Stimulated activated naive CD4-positive, alpha-beta T cell (primary cell): ENCODE data around the gene SGCG.
"Not testable (repeated sequence)": the region's sequence is repeated elsewhere in the genome, so short reads cannot be mapped to it uniquely, and the experiment has no call there.

Source experiments
- DNase-seq, 6 experiments: peaks; one replicate each; lab custom pipeline; 2025; lab: John Stamatoyannopoulos, UW

Gene SGCG

DNA sequence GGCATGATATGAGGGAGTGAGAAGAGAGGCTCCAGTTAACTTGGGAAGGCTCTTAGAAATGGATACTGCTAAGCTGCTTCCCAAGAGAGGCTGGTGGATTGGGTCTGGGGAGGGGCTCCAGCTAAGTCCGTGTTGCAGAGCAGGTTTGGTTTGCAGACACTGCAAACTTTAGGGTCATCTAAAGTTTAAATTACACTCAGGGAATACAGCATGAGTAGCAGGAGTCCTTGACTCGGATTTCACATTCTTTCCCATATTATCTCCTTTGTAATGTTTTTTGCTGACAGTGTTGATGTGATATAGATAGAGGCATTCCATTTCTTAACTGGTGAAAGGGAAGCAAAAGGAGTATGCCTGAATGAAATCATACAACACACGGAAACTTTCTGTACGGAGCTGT is 31.9 kb downstream of the SGCG start:
- no peak for DNase-seq

DNA sequence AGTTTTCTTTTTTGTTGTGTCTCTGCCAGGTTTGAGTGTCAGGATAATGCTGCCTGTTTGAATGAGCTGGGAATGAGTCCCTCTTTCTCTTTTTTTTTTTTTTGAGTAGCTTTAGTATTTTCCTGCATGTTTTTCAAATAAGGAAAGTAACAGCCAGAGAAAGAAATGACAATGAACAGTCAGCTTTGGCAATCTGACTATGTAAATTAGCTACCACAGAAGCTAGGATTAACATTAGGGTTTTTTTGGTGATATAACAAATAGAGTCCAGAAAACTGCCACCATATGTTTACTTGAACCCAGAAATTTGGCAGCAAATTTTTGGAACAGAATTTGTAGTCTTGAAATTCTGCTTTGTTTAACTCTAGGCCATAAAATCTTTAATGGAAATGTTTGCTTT is 50.5 kb downstream of the SGCG start:
- no peak for DNase-seq

DNA sequence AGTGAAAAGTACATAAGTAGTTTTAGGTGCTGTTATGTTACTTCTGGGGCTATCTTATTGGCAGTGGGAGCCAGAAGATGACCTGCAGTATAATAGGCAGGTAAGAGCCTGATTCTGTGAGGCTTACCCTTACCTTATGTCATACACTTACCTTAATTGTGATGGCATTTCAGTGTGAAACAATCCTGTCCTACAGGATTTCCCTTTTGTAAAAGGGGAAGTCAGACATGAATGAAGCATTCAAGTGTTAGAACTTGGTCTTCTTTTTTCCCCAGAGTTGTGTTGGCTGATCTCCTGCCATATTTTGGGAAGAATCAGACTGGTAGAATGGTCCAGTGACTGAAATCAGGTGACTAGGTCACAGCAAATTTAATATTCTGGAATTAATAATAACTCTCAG is 55.2 kb downstream of the SGCG start:
- DNase-seq: no peak

DNA sequence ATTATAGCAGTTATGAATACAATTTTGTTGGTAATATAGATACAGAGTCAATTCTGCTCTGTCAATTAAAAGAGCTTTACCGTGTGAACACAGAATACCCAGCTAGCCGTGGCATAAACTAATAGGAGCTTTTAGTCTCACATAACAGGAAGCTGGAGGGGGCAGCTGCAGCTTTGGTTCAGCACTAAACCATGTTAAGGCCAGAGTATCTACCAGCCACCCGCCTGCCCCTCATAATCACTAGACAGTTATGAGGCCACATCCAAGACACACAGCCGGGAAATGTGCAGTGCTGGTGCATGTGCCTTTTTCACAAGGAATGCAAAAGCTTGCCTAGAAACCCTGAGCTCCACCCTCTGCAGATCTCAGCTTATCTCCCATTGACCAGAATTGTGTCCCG is 62.3 kb downstream of the SGCG start:
- no peak for DNase-seq

DNA sequence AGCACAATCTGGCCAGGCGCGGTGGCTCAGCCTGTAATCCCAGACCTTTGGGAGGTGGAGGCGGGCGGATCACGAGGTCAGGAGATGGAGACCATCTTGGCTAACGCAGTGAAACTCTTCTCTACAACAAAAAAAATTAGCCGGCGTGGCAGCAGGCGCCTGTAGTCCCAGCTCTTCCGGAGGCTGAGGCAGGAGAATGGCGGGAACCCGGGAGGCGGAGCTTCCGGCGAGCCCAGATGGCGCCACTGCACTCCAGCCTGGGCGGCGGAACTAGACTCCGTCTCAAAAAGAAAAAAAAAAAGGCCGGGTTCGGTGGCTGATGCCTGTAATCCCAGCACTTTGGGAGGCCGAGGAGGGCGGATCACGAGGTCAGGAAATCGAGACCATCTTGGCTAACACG is 67.6 kb downstream of the SGCG start:
- DNase-seq: not testable (repeated sequence)

DNA sequence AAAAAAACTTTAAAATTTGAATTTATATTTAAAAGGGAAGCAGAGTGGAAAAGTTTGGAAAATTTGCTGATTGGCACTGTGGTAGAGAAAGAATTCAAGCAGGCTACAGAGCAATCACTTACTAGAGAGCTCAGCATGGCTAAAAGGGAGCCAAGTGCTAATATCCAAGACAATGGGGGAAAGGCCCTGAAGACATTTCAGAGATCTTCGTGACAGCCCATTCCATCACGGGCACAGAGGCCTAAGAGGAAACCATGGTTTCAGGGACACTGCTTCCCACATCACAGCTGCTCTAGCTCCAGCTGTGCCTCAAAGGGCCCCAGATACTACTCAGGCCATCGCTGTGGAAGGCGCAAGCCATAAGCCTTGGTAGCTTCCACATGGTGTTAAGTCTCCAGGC is 73.7 kb downstream of the SGCG start:
- DNase-seq: no peak

DNA sequence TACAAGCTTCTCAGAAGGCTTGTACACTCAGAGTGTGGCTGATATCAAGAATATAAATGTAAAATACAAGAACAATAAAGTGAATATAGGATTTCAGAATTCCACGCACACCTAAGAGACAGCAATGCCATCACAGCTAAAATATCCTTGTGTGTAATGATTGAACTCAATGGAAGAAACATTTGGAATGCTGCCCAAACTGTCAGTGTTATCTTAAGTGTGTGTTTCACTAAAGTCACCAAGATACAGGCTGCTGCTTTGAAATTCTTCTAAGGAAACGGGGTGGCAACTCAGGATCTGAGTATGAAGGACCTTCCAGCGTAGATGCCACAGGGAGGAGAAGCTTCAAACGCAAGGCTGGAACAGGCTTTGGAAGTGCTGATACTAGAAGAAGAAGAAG is 86.8 kb downstream of the SGCG start:
- no peak for DNase-seq

DNA sequence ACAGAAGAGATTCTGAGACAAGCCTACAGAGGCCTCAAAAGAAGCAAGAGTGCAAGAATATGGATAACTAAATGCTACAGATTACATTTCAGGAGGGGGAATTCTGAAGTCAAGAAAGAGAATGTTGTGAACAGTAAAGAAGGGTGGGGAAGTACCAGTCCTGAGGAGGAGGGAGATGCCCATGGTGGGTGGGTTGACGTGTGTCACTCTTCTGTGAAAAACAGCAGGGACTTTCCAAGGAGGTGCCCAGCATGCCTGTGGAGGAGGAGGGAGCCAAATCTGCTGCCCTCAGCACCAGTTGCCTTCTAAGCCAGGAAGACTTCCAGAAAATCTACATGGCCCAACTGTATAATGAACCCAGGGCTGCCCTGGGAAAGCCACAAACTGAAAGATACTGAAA is 87.7 kb downstream of the SGCG start:
- no peak for DNase-seq

DNA sequence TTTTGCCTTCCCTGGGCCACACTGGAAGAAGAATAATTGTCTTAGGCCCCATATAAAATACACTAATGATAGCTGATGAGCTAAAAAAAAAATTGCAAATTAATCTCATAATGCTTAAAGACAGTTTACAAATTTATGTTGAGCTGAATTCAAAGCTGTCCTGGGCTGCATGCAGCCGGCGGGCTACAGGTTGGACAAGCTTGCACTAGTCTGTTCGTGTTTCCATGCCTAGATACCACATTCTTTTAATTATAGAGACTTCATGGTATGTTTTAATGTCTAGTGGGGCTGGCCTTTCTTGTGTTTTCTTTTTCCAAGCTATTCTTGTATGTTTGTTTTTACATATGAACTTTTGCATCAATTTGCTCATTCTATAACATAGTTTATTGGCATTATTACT is 90.6 kb downstream of the SGCG start:
- no peak for DNase-seq

DNA sequence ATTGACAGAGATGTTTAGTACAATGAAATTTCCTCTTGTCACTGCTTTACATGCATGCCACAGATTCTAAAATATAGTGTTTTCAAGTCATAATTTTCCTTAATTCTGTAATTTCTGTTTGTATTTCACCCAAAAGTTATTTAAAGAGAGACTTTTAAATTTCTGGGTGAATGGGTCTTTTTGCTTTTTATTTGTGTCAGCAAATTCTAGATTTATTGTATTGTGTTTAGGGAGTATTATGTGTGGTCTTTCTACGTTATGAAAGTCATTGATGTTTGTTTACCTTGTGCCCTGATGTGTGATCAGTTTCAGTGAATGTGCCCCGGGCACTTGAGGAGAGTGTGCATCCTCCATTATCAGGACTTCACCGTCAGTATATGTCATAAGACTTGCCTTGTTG is 92.7 kb downstream of the SGCG start:
- no peak for DNase-seq

DNA sequence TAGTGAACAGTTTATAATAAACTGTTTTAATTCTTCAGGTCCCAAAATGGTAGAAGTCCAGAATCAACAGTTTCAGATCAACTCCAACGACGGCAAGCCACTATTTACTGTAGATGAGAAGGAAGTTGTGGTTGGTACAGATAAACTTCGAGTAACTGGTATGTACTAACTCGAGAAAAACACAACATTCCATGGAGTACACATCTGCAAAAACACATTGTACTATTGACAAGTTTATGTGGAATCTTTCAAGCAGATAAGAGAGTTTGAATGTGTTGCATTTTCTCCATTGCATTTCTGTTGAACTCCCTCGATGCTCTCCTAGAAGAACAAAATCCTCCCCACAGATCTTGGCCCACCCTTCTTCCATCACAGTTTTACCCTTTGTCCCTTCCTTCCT is 98.5 kb downstream of the SGCG start:
- no peak for DNase-seq

DNA sequence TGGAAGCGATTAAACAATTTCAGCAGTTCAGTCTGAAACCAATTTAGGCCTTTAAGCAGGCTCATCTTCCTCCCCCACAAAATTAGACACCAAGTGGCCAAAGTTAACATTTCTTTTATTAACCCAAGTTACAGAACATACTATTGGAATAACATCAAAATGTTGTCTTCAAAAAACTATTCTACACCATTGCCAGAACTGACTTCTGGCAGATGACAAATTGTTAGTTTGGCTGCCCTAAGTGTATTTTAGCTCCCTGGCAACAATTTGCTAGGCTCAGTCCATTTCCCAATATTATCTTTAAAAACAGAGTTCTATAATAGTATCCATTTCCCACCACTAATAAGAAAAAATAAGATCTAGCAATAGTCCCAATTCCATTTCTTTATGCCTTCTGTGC is 107.8 kb downstream of the SGCG start:
- no peak for DNase-seq

DNA sequence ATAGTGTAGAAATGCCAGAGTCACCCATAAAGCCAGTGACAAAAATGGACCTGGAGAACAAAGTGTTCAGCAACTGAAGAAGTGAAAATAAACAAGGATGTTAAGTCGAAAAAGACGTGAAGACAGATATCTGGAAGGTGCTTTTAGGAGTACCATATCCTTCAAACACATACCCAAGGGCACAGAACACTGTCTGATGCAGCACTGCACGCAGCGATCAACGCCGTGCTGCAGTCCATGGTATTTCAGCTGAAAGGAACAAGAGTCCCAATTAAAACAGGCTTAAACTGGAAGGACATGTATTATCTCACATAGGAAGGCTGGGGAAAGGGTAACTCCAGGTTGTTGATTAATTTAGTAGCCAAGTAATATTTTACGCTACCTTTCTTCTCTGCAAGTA is 108.2 kb downstream of the SGCG start:
- DNase-seq: no peak

DNA sequence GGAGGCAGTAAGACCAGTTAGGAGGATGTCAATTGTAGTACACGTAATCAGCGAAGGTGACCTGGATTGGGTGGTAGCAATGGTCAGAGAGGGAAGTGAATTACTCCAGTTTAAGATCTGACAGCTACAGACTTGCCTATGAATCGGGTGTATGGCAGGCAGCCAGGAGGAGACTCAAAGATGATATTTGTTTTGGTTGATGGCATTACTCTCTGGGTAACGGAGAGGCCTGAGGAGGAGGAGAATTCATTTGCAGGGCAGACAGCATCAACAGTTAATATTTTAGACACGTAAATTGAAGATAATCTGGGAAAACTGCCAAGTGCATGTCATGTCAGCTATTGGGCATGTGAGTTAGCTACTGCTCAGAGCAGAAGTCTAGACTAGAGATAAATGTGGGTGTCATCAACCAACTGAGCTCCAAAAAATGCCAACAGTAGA is 109.2 kb downstream of the SGCG start:
- DNase-seq: no peak

DNA sequence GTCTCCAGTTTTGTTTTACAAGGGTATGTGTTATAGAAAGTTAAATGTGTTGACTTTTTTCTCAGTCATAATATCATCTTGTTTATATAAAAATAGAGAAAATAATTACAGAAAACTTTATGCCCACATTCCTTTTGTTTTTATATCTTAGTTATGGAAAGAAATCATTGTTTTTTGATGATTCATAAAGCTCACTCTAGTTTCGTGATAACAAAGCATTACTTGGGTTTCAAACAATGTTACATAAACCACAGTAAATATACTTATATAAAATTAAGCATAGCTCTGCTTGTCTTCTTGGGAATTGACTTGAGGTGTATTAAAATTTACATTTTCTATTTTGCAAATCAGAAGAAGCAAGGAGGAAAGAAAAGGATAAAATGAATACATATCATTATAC is 111.8 kb downstream of the SGCG start:
- no peak for DNase-seq

DNA sequence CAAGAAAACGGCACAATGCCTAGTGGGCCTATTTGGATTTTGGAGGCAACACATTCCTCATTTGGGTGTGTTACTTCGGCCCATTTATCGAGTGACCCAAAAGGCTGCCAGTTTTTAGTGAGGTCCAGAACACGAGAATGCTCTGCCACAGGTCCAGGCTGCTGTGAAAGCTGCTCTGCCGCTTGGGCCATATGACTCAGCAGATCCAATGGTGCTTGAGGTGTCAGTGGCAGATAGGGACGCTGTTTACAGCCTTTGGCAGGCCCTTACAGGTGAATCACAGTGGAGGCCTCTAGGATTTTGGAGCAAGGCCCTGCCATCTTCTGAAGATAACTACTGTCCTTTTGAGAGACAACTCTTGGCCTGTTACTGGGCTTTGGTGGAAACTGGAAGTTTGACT is 134.1 kb downstream of the SGCG start:
- DNase-seq: not testable (repeated sequence)

DNA sequence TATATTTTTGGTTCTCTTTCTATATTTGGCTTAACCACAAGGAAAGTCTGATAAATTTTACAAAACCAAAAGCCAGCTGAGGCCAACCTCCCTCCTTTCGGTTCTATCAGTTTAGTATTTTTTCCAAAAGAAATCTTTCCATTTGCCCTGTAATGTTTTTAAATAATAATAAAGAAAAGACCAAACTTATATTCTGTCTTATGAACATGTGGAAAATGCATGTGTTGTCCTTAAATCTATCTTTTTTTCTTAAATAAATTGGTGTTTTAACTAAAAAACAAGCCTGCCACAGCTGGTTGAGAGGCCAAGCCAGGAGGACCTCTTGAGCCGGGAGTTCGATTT is 139.1 kb downstream of the SGCG start:
- no peak for DNase-seq

DNA sequence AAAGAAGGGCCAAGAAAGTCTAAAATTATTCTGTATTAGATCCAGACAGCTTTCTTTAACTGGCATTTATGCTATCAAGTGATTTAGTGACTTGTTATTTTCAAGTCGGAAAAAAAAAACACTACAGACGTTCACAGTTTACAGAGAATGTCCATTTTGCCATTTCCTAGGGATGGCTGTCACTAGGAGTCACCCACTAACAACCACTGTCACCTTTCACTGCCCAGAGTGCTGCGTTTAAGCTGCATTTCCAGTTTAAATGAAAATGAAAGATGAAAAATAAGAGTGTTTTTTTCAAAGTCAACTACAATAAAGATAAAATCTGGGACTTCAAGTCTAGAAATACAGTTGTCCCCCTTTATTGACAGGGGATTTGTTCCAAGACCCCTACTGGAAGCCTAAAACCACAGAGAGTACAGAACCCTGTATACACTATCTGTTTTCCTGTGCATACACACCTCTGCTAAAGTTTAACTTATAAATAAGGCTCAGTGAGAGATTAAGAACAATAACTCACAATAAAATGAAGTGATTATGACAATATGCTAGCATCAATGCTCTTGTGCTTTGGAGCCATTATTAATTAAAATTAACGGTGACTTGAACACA is 140.3 kb downstream of the SGCG start:
- no peak for DNase-seq

DNA sequence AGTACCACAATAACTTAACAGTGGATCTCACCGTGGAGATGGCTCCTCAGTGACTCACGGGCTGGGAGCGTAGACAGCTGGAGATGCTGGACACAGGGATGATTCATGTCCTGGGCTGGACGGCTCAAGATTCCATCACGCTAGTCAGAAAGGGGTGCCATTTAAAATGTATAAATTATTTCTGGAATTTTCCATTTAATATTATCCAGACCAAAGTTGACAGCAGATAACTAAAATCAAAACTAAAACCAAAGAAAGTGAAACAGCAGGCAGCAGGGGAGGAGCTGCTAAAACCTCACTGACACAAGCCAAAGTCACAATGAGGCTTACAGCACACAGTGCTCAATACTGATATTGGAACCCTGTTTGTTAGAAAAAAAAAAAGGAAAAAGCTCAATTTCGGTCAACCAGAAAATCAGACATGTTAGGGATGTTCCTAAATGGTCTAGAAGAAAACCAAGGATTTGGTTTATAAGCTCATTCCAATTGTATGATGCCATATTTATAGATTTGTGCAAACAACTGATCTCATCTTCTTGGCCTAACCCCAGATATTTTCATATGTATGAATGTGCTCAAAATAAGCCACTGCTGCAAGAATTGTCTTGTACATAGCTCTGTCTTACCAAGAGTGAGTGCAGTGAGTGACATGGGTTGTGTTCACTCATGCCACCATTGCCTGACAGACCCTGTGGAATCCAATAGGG is 140.9 kb downstream of the SGCG start:
- DNase-seq: no peak

DNA sequence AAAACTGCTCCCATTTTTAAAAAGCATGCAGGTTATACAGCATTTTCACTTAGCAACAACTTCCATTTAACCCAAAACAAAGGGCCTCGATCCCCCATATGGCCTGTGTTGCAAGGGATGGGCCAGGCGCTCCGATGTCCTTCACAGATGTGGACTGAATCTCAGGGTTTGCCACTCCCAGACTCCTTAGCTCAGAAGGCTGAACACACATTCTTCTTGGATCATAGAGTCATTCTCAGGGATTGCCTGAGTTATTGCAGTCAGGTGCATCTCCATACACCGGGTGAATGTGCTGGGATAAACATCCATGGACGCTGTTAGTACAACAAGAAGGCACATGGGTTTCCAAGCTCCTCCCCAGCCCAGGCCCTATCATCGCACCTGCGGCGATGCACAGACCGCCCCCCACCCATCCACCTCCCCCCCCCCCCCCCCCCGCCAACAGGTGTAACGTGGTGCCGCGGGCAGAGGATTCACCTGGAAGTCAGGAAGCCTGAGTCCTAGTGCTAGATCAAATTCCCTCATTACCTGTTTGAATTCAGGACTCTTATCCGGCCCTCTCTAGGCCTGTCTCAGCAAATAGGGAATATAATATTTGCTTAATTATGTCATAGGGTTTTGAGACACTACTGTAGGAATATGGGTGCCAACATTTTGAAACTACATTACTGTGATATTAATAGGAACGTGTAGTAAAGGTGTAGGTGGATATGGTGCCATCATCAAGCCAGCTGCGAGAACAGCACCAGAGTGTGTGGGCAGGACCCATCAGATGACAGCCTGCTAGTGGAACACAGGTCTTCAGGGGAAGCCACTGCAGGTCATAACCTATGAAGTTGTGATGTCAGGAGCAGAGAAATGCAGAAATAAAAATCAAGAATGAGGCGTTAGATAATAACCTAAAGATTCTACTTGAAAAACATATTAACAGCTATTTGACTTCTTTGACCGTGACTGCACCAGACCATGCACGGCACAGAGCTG is 141.9 kb downstream of the SGCG start:
- no peak for DNase-seq

DNA sequence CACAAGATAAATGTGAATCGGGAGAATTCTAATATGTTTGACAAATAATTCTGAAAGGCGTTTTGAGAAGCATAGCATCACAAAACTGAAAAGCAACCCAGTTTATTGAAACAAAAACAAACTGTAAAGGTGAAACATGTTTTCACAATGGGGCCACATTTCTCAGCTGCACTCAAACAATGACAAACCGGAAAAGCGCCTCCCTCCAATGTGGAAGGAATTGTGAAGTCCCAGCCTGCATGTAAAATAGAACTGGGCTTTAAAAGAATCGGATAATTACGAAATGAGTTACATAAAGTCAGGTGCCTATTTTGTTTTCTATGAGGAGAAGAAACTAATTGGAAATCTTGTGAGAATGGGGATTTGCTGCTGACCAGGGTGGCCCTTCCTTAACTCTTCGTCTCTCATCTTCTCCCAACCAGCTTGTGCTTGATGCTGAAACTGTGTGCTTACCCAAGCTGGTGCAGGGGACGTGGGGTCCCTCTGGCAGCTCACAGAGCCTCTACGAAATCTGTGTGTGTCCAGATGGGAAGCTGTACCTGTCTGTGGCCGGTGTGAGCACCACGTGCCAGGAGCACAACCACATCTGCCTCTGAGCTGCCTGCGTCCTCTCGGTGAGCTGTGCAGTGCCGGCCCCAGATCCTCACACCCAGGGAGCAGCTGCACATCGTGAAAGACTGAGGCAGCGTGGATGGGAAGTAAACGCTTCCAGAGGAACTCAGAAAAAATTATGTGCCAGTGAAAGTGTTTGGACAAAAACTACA is 143.3 kb downstream of the SGCG start:
- no peak for DNase-seq

DNA sequence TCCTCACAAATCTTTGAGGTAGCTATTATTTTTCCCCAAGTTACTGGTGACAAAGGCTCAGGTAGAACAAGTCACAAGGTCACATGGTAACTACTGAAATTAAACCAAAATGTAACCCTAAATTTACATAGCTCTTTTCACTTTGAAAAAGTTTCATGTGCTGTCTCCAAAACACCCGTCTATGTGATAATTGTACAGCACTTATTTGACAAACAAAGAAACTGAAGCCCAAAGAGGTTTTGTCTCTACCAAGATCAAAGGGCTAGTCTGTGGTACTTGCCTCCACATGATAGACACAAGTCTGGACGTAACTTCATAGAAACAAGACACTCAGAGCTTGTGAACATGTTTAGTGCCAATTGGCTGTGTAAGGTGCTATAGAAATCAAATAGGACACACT is 144.4 kb downstream of the SGCG start:
- no peak for DNase-seq
